SJCRH30 (cell line): ENCODE data around the gene RBP7. TPM values are rescaled to one million over a fixed set of nuclear protein-coding genes. Genes with fewer than 3 reads are reported as not detected.
"Not testable (repeated sequence)": the region's sequence is repeated elsewhere in the genome, so short reads cannot be mapped to it uniquely, and the experiment has no call there.

Source experiments
- DNase-seq, 2 experiments: peaks; one replicate each; pipeline ENCODE4 v3.0.0-alpha.2; 2015 to 2020
- H3K27ac ChIP-seq: fragments of 250-450 bp; sonication (Bioruptor Pico); 2 replicates; pipeline ENCODE4 v1.5.1; 2020; ENCODE audit warnings: mild to moderate bottlenecking, moderate library complexity
- H3K27me3 ChIP-seq: fragments of 250-450 bp; sonication (Bioruptor Pico); 2 replicates; pipeline ENCODE4 v1.5.1; 2020; ENCODE audit warnings: mild to moderate bottlenecking, moderate library complexity
- H3K36me3 ChIP-seq: fragments of 250-450 bp; sonication (Bioruptor Pico); 2 replicates; pipeline ENCODE4 v1.5.1; 2020; ENCODE audit warnings: mild to moderate bottlenecking, moderate library complexity
- H3K4me1 ChIP-seq: fragments of 250-450 bp; sonication (Bioruptor Pico); 2 replicates; pipeline ENCODE4 v1.5.1; 2020; ENCODE audit warnings: mild to moderate bottlenecking, moderate library complexity
- H3K4me3 ChIP-seq: fragments of 250-450 bp; sonication (Bioruptor Pico); 2 replicates; pipeline ENCODE4 v1.5.1; 2020; ENCODE audit warnings: mild to moderate bottlenecking, moderate library complexity
- H3K9me3 ChIP-seq: fragments of 250-450 bp; sonication (Bioruptor Pico); replicated peaks from 2 replicates; pipeline ENCODE4 v1.5.1; 2020; ENCODE audit warnings: mild to moderate bottlenecking, moderate library complexity
- total RNA-seq: library from RNA; depleted of rRNA; stranded (reverse); fragments of >200 nt; shearing (Covaris generic); gene quantifications from 2 replicates; pipeline ENCODE4 v1.2.3, GENCODE V29; 2014

The RBP7 gene
- total RNA-seq, 1 experiment from 2014 or later, result not detected

DNA sequence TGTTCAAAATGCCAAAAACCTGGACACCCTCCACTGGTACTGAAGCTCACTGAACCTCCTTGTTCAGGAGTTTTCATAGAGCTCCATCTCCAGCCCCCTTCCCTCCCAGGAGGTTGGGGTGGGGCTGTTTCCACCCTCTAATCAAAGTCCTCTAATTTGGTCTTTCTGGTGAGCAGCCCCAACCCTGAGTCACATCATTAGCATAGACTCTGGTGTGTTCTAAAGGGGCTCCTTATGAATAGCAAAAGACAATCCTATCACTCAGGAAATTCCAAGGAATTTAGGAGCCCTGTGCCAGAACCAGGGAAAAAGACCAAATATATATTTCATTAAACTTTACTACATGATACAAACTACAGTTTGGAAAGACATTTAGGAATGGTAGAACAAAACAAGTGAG lies 22.5 kb downstream of the RBP7 start:
- no peak overlapping the region for H3K27ac ChIP-seq
- no peaks in the 10 kb centered on the region for H3K9me3 ChIP-seq
- H3K27me3 ChIP-seq, result no peaks in the 10 kb centered on the region
- H3K36me3 ChIP-seq, result no peaks in the 10 kb centered on the region
- no peak overlapping the region for H3K4me3 ChIP-seq
- H3K4me1 ChIP-seq, result peaks cover 3% of the 10 kb centered on the region; the same call in 1 of the 2 replicates
- no peak for DNase-seq

DNA sequence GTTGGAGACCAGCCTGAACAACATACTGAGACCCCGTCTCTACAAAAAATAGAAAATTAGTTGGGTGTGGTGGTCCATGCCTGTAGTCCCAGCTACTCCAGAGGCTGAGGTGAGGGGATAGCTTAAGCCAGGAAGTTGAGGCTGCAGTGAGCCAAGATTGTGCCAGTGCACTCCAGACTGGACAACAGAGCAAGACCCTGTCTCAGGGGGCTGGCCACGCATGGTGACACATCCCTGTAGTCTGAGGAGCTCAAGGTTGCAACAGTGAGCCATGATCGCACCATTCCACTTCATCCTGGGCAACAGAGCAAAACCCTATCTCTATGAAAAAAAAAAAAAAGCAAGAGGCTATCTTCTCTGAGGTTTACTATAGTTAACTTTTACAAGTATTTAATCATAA lies 23.1 kb downstream of the RBP7 start:
- no peak overlapping the region for H3K27ac ChIP-seq
- no peaks in the 10 kb centered on the region for H3K9me3 ChIP-seq
- H3K36me3 ChIP-seq, result no peaks in the 10 kb centered on the region
- DNase-seq, result no peak
- H3K4me1 ChIP-seq, result peaks cover 3% of the 10 kb centered on the region; the same call in 1 of the 2 replicates
- H3K27me3 ChIP-seq, result no peaks in the 10 kb centered on the region
- H3K4me3 ChIP-seq, result no peak overlapping the region

DNA sequence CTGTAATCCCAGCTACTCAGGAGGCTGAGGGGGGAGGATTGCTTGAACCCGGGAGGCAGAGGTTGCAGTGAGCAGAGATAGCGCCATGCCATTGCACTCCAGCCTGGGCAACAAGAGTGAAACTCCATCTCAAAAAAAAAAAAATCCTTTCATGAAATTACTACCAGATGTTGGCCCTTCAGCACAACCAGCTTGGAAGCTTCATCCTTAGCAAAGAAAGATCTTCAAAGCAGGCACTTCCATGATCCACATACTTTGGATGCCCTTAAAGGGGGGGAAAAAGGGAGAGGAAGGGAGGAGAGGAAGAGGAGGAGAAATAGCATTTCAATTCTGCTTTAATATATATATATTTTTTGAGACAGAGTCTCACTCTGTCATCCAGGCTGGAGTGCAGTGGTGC lies 23.6 kb downstream of the RBP7 start:
- DNase-seq, H3K9me3 ChIP-seq, H3K36me3 ChIP-seq, H3K27me3 ChIP-seq, H3K27ac ChIP-seq, H3K4me1 ChIP-seq, H3K4me3 ChIP-seq: not testable (repeated sequence)

DNA sequence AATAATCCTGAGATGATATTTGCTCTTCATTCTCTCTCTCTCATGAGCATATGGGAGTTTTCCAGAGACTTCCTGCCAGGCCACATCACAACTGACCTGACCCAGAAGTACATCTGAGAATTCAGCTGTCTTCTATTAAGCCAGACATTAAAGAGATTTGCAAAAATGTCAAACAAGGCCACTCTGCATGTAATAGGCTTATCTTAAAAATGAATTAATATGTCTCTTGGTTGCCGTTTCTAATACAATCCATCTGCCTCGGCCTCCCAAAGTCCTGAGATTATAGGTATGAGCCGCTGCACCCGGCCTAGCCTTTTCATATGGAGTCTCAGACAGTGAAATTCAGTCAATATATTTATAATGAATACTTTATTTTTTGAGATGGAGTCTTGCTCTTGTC lies 25.0 kb downstream of the RBP7 start:
- H3K4me1 ChIP-seq, H3K36me3 ChIP-seq, H3K27me3 ChIP-seq, H3K27ac ChIP-seq, H3K9me3 ChIP-seq, DNase-seq, H3K4me3 ChIP-seq: not testable (repeated sequence)

DNA sequence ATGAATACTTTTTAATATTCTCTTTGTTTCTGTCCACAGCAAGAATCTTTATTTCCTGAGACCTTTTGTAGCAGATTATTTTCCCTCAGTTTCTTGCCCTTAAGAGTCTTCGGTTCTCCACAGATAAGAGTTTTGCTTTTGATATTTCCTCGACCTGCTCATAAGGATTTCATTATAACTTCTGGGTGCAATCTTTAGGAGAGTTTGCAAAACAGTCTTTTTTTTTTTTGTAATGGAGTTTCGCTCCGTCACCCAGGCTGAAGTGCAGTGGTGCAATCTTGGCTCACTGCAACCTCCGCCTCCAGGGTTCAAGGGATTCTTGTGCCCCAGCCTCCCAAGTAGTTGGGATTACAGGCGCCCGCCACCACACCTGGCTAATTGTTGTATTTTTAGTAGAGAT lies 25.6 kb downstream of the RBP7 start:
- Histone ChIP-seq H3K36me3 (no peaks in the 10 kb centered on the region), H3K4me3 (no peak overlapping the region), H3K9me3 (no peaks in the 10 kb centered on the region), H3K27me3 (no peaks in the 10 kb centered on the region), H3K4me1 (no peaks in the 10 kb centered on the region), H3K27ac (no peak overlapping the region)
- no peak for DNase-seq

DNA sequence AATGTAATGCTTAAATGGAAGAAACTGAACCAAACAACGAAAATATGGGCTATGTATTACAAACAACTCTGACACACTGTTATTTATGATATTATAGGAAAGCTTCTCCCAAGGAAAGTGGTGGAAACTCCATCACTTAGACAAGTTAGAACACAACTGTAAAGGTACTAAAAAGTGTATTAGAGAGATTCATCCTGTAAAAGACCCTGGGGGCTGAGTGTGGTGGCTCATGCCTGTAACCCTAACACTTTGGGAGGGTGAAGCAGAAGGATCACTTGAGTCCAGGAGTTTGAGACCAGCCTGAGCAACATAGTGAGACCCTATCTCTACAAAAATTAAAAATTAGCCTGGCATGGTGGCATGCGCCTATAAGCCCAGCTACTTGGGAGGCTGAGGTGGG lies 28.3 kb downstream of the RBP7 start:
- H3K27me3 ChIP-seq, result no peaks in the 10 kb centered on the region
- H3K9me3 ChIP-seq, result no peaks in the 10 kb centered on the region
- peaks cover 9% of the 10 kb centered on the region for H3K4me1 ChIP-seq
- DNase-seq, result no peak
- H3K27ac ChIP-seq, result no peak overlapping the region
- H3K36me3 ChIP-seq, result no peaks in the 10 kb centered on the region
- no peak overlapping the region for H3K4me3 ChIP-seq

DNA sequence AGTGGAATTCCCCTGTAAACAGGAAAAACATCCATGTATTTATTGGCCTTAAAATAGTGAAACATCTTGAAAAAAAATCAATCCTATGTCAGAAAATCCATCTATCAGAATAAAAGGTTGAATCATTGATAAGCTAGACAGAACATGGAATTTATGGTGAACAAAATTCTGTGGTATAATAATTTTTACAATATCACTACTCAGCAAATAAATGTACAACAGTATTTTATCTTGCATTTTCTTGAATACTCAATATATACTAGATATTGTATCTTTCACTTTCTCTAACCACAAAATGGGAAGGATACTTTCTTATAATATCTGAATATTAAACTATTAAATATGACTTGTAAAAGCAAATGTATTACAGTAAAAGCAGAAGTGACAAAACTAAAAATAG lies 30.0 kb downstream of the RBP7 start:
- Histone ChIP-seq H3K27ac (no peak overlapping the region), H3K9me3 (no peaks in the 10 kb centered on the region), H3K27me3 (no peaks in the 10 kb centered on the region), H3K4me1 (peaks cover 19% of the 10 kb centered on the region), H3K36me3 (no peaks in the 10 kb centered on the region), H3K4me3 (no peak overlapping the region)
- no peak for DNase-seq

DNA sequence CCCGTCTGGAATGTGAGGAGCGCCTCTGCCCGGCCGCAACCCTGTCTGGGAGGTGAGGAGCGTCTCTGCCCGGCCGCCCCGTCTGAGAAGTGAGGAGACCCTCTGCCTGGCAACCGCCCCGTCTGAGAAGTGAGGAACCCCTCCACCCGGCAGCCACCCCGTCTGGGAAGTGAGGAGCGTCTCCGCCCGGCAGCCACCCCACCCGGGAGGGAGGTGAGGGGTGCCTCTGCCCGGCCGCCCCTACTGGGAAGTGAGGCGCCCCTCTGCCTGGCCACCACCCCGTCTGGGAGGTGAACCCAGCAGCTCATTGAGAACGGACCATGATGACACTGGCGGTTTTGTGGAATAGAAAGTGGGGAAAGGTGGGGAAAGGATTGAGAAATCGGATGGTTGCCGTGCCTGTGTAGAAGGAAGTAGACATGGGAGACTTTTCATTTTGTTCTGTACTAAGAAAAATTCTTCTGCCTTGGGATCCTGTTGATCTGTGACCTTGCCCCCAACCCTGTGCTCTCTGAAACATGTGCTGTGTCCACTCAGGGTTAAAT lies 32.0 kb downstream of the RBP7 start:
- peaks cover 22% of the 10 kb centered on the region for H3K4me1 ChIP-seq
- not testable (repeated sequence) for H3K27me3 ChIP-seq, H3K36me3 ChIP-seq, H3K4me3 ChIP-seq, DNase-seq, H3K27ac ChIP-seq, H3K9me3 ChIP-seq

DNA sequence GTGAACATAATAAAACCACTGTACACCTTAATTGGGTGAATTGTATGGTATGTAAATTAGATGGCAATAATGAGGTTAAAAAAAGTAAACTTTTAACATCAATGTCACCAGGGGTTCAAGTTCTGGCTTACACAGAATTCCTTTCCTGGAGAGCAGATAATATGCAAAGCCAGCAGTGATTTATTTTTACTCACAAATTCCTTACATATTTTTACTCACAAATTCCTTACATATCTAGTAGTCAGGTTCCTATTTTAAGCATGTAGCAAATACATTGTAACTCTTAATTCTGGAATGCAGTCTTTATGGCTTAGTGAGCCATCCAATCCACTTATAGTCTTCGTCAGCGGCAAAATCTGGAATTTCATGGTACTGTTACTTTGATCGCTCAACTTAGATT lies 34.4 kb downstream of the RBP7 start:
- Histone ChIP-seq H3K27me3 (no peaks in the 10 kb centered on the region), H3K4me1 (peaks cover 26% of the 10 kb centered on the region), H3K9me3 (no peaks in the 10 kb centered on the region), H3K36me3 (no peaks in the 10 kb centered on the region), H3K27ac (peak overlapping the region; percentile 89), H3K4me3 (peak overlapping the region; percentile 46)
- peak in 1 of 2 experiments; percentile 32 for DNase-seq

DNA sequence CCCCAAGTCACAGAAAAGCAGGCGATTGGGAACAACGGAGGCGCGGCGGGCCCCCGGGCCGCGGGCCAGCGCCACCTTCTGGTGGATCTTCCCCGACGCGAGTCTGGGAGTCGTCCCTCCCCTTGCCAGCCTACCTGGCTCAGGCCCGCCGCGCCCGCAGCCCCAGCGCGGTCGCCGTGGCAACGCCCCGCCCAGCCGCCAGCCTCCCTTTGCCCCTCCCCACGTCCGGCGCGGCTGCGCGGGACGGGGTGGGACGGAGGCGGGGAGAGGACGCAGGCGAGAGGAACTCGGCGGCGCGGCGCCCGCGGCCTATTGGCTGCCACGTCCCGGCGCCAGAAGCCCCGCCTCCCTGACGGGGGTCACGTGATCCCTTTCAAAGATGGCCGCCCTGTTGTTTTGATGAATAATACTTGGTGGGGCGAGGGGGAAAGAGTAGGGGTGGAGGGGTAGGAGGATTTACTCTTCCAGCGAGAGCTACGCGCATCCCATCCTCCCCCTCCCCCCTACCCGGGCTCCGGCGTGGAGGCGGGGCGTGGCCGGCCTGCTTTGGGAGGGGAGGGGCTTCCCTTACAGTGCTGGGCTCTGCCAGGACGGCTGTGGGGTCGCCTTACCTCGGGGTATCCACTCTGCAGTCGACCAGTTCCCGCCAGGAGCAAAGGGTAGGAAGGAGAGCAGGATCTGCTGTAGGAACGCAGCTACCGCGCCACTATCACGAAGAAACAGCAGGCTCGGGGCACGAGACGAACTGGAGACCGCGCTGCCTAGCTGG lies 35.7 kb downstream of the RBP7 start, which contains the start of gene UBE4B:
Gene UBE4B, plus strand, starts transcription at position 369 of the 769 bp plus-strand sequence. CDS start 713 bp downstream, outside the sequence.
- peak within 1 kb of the TSS; percentile 73 for H3K4me3 ChIP-seq
- H3K27me3 ChIP-seq, result no peaks in the 10 kb centered on the region
- H3K9me3 ChIP-seq, result no peaks in the 10 kb centered on the region
- peak; percentile 99 for DNase-seq
- peaks cover 11% of the 10 kb centered on the region for H3K36me3 ChIP-seq
- H3K27ac ChIP-seq, result peak within 1 kb of the TSS; percentile 89
- peaks cover 26% of the 10 kb centered on the region for H3K4me1 ChIP-seq

DNA sequence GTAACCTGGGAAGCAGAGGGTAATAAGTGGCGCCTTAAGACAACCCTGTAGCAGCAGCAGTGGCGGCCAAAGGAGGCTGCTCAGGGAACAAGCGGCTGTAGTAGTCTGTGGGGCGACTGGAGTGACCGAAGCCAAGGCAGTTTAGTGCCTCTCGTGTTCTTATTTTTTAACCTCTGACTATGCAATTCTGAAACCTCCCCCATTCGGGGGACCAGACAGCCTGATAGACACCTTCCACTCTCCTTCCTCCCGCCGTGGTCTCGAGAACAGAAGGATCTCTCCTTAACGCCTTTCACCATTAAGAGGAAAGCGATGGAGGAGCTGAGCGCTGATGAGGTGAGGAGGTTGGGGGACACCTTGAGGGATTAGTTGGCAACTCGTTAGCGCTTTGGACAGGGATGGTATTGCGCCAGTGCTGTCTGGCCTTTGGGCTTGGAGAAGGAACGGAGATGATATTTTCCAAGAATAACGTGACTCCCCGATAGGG lies 36.4 kb downstream of the RBP7 start:
- Histone ChIP-seq H3K27me3 (no peaks in the 10 kb centered on the region), H3K27ac (peak overlapping the region; percentile 76), H3K9me3 (no peaks in the 10 kb centered on the region), H3K4me1 (peaks cover 26% of the 10 kb centered on the region), H3K36me3 (peaks cover 12% of the 10 kb centered on the region), H3K4me3 (peak overlapping the region; percentile 73)
- peak; percentile 31 to 51 for DNase-seq

DNA sequence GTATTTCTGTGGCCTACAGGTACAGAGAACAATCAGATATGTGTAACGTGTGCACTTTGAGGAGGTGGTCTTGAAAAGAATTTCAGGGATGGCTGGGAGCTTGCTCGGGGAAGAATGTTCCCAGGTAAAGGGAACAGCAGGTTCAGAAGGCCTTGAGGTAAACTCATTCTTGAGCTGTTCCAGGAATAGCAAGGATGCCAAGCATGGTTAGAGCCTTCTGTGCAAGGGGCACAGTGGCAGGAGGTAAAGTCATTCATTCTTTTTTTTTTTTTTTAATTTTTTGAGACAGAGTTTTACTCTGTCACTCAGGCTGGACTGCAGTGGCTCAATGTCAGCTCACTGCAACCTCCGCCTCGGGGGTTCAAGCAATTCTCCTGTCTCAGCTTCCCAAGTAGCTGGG lies 45.7 kb downstream of the RBP7 start:
- Histone ChIP-seq H3K9me3 (no peaks in the 10 kb centered on the region), H3K36me3 (peaks cover 17% of the 10 kb centered on the region), H3K27ac (no peak overlapping the region), H3K4me3 (no peak overlapping the region), H3K4me1 (peaks cover 3% of the 10 kb centered on the region; the same call in 1 of the 2 replicates), H3K27me3 (no peaks in the 10 kb centered on the region)
- DNase-seq, result no peak

DNA sequence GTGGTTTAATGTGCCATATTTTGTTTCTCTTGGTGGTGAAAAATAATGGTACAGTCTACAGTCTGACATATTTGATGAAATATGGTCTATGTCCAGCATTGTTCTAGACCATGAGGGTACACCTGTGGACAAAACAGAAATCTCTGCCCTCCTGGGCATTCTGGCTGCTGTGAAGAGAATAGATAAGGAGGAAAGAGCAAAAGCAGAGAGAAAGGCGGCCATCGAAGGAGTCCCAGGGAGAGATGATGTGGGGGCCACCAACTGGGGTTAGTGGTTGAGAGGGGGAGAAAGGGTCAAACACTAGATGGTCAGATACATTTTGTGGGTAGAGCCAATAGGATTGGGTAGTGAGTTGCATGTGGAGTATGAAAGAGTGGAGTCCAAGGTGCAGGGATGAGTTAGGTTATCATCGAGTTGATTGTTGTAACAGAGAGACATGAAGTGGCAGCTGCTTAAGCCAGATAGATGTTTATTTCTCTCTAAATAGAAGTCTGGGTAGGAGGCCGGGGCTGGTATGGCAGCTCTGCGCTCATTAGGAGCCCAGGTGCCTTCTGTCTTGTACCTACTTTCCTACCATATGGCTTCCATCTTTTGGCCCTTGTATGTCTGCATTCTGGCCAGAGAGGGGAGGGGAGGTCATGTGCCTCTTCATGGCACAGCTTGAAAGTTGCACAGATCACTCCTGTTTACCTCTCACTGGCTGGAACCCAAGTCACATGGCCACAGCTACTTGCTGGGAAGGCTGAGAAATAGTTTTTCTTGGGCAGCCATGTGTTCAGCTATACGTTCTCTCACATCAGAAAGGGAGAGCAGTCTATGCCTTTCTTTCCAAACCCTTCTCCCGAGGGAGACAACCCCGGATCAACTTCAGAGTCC lies 48.7 kb downstream of the RBP7 start:
- no peaks in the 10 kb centered on the region for H3K9me3 ChIP-seq
- H3K27me3 ChIP-seq, result no peaks in the 10 kb centered on the region
- no peak overlapping the region for H3K27ac ChIP-seq
- peaks cover 17% of the 10 kb centered on the region for H3K36me3 ChIP-seq
- peaks cover 3% of the 10 kb centered on the region; the same call in 1 of the 2 replicates for H3K4me1 ChIP-seq
- no peak overlapping the region for H3K4me3 ChIP-seq
- DNase-seq, result peak in 1 of 2 experiments; percentile 14

DNA sequence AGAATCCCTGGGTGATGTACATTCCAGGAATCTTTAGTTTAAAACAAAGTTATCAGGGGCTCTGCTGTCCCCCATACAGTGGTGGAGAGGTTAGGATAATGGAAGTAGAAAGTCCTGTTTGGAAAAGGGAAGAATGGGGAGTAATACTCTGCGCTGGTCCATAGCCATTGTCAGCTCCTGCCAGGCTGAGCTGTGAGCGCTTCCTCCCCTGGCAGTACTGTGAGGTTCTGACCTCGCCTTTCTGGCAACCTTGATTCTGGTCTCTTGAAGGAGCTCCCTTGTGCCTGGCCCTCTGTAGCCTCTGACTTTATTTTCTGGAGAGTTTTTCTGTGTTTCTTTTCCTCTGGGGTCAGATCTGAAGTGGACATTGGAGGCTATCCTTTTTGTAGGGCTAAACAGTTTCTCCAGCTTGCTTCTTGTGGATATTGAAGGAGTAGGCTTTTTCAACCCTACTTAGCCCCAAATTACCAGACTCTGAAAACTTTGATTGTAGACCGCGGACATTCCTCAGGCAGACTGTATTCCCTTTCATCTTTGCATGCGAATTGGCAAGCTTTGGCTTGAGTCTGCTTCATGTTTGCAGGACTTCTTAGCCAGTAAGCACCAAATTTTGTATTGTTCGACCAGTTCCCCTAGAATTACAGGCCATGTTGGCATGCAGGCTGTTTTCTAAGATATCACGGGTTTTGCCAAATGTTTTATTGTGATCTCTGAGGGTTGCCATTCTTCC lies 49.5 kb downstream of the RBP7 start:
- peaks cover 3% of the 10 kb centered on the region; the same call in 1 of the 2 replicates for H3K4me1 ChIP-seq
- H3K9me3 ChIP-seq, result no peaks in the 10 kb centered on the region
- DNase-seq, result no peak
- no peaks in the 10 kb centered on the region for H3K27me3 ChIP-seq
- no peak overlapping the region for H3K4me3 ChIP-seq
- peaks cover 15% of the 10 kb centered on the region for H3K36me3 ChIP-seq
- H3K27ac ChIP-seq, result no peak overlapping the region
